GM23338 (cell line): ENCODE data around the gene CLIP2. TPM values are rescaled to one million over a fixed set of nuclear protein-coding genes. Genes with fewer than 3 reads are reported as not detected.

Source experiments
- ATAC-seq: fragments of 200-7000 bp; cut with Tn5 transposase; 3 replicates; pipeline ENCODE4 v1.9.1; 2020
- DNase-seq: peaks from one replicate; pipeline ENCODE4 v3.0.0-alpha.2; 2015; ENCODE audit warnings: low spot score
- H2AFZ ChIP-seq: fragments of 200-600 bp; sonication (generic); 2 replicates; pipeline ENCODE4 v1.8.0; 2016; ENCODE audit warnings: antibody characterized with exemption, mild to moderate bottlenecking, moderate library complexity
- H3F3A ChIP-seq: fragments of 200-600 bp; sonication (generic); replicated peaks from 2 replicates; pipeline ENCODE4 v1.8.0; 2017; ENCODE audit warnings: antibody characterized with exemption, mixed run types, low read depth
- H3K27ac ChIP-seq: fragments of 200-600 bp; sonication (generic); 2 replicates; pipeline ENCODE4 v1.6.1; 2016; ENCODE audit warnings: low read depth
- H3K27me3 ChIP-seq: fragments of 200-600 bp; sonication (generic); 2 replicates; pipeline ENCODE4 v1.8.0; 2016; ENCODE audit warnings: mild to moderate bottlenecking, mixed run types, moderate library complexity; ENCODE audit not compliant: insufficient read depth
- H3K36me3 ChIP-seq: fragments of 200-600 bp; sonication (generic); 2 replicates; pipeline ENCODE4 v1.8.0; 2016; ENCODE audit warnings: mild to moderate bottlenecking; ENCODE audit not compliant: insufficient read depth
- H3K4me1 ChIP-seq: fragments of 200-600 bp; sonication (generic); 2 replicates; pipeline ENCODE4 v1.8.0; 2016; ENCODE audit warnings: mild to moderate bottlenecking, moderate library complexity; ENCODE audit not compliant: insufficient read depth
- H3K4me2 ChIP-seq: fragments of 200-600 bp; sonication (generic); 2 replicates; pipeline ENCODE4 v1.7.1; 2017; ENCODE audit warnings: mixed run types
- H3K4me3 ChIP-seq: fragments of 200-600 bp; sonication (generic); 2 replicates; pipeline ENCODE4 v1.6.1; 2016; ENCODE audit warnings: mixed run types
- H3K79me2 ChIP-seq: fragments of 200-600 bp; sonication (generic); replicated peaks from 2 replicates; pipeline ENCODE4 v1.8.0; 2017; ENCODE audit warnings: mild to moderate bottlenecking; ENCODE audit not compliant: insufficient read depth
- H3K9me2 ChIP-seq: fragments of 200-600 bp; sonication (generic); 2 replicates; pipeline ENCODE4 v1.8.0; 2017; ENCODE audit not compliant: insufficient read depth
- H4K20me1 ChIP-seq: fragments of 200-600 bp; sonication (generic); replicated peaks from 2 replicates; pipeline ENCODE4 v1.8.0; 2017; ENCODE audit warnings: mild to moderate bottlenecking; ENCODE audit not compliant: insufficient read depth
- H3K27ac Mint-ChIP-seq: 2 replicates; pipeline ENCODE4 v1.8.0; 2020; ENCODE audit warnings: inconsistent platforms, mild to moderate bottlenecking, moderate library complexity, mixed read lengths
- H3K27me3 Mint-ChIP-seq: 3 replicates; pipeline ENCODE4 v1.8.0; 2022; ENCODE audit warnings: low read depth, mild to moderate bottlenecking, moderate library complexity, mixed read lengths, inconsistent platforms; ENCODE audit not compliant: insufficient read depth, poor library complexity
- H3K36me3 Mint-ChIP-seq: 3 replicates; pipeline ENCODE4 v1.8.0; 2021; ENCODE audit warnings: low read depth, mild to moderate bottlenecking, inconsistent platforms, moderate library complexity, mixed read lengths
- H3K4me1 Mint-ChIP-seq: 3 replicates; pipeline ENCODE4 v1.8.0; 2020; ENCODE audit warnings: mild to moderate bottlenecking, inconsistent platforms, mixed read lengths
- H3K4me3 Mint-ChIP-seq: 3 replicates; pipeline ENCODE4 v1.8.0; 2021; ENCODE audit warnings: moderate library complexity, mild to moderate bottlenecking, inconsistent platforms, mixed read lengths
- H3K9me3 Mint-ChIP-seq: 3 replicates; pipeline ENCODE4 v1.8.0; 2020; ENCODE audit warnings: moderate library complexity, mild to moderate bottlenecking, inconsistent platforms, mixed read lengths
- CREB1 ChIP-seq: fragments of 250-450 bp; sonication (Bioruptor Pico); IDR thresholded peaks from 2 replicates; pipeline ENCODE4 v1.5.0; 2020; ENCODE audit warnings: low read depth, mild to moderate bottlenecking, moderate library complexity
- EZH2 ChIP-seq: fragments of 200-600 bp; sonication (generic); IDR thresholded peaks from one replicate; pipeline ENCODE4 v1.8.0; 2017; ENCODE audit warnings: antibody characterized with exemption, mild to moderate bottlenecking, low read depth; ENCODE audit not compliant: unreplicated experiment
- EZH2phosphoT487 ChIP-seq: fragments of 200-600 bp; sonication (generic); IDR thresholded peaks from one replicate; pipeline ENCODE4 v1.8.1; 2018; ENCODE audit warnings: antibody characterized with exemption; ENCODE audit not compliant: unreplicated experiment
- JUNB ChIP-seq: IDR thresholded peaks from one replicate; pipeline ENCODE4 v1.6.1; 2016; ENCODE audit warnings: antibody characterized with exemption; ENCODE audit not compliant: unreplicated experiment
- NANOG ChIP-seq: IDR thresholded peaks from 2 replicates; pipeline ENCODE4 v1.6.1; 2016; ENCODE audit warnings: antibody characterized with exemption, borderline replicate concordance
- POLR2AphosphoS5 ChIP-seq: IDR thresholded peaks from 2 replicates; pipeline ENCODE4 v1.6.1; 2016; ENCODE audit warnings: antibody characterized with exemption, low read depth
- STAT1 ChIP-seq: IDR thresholded peaks from one replicate; pipeline ENCODE4 v1.6.1; 2016; ENCODE audit warnings: antibody characterized with exemption; ENCODE audit not compliant: unreplicated experiment
- ZNF114 ChIP-seq: fragments of 250-450 bp; sonication (Bioruptor Pico); IDR thresholded peaks from 2 replicates; pipeline ENCODE4 v1.5.0; 2020; ENCODE audit warnings: mild to moderate bottlenecking, moderate library complexity
- ZNF331 ChIP-seq: fragments of 250-450 bp; sonication (Bioruptor Pico); IDR thresholded peaks from 2 replicates; pipeline ENCODE4 v1.5.0; 2020; ENCODE audit warnings: low read depth, mild to moderate bottlenecking, moderate library complexity
- polyA plus RNA-seq: library from polyadenylated mRNA; unstranded; fragments of >200 nt; fragmentation: Nextera tagmentation; extraction: Ambion mirVana; gene quantifications from 2 replicates; pipeline ENCODE4 v1.2.1, GENCODE V29; 2016
- total RNA-seq: library from RNA; depleted of rRNA; stranded (reverse); fragments of >200 nt; shearing (Covaris generic); gene quantifications from 2 replicates; pipeline ENCODE4 v1.2.3, GENCODE V29; 2014
- TF ChIP-seq, protein P1 (sequence below), 2 experiments: fragments of 200-600 bp in 1 of 2; sonication (generic) in 1 of 2; conservative IDR thresholded peaks; 2 replicates each; pipeline versions ENCODE4 v1.5.1 to v1.6.1; 2016 to 2017; ENCODE audit warnings: antibody characterized with exemption in 2 of 2, low read depth in 2 of 2, mild to moderate bottlenecking in 2 of 2, moderate library complexity in 1 of 2
- TF ChIP-seq, protein P2 (sequence below): fragments of 250-450 bp; sonication (Bioruptor Pico); IDR thresholded peaks from 2 replicates; pipeline ENCODE4 v1.5.0; 2020; ENCODE audit warnings: mild to moderate bottlenecking, moderate library complexity
- TF ChIP-seq, protein P3 (sequence below): IDR thresholded peaks from 2 replicates; pipeline ENCODE4 v1.6.1; 2016; ENCODE audit warnings: antibody characterized with exemption

CLIP2 gene
- total and polyA plus RNA-seq, 2 experiments from 2014 or later = 8.1 to 51.9 TPM

DNA sequence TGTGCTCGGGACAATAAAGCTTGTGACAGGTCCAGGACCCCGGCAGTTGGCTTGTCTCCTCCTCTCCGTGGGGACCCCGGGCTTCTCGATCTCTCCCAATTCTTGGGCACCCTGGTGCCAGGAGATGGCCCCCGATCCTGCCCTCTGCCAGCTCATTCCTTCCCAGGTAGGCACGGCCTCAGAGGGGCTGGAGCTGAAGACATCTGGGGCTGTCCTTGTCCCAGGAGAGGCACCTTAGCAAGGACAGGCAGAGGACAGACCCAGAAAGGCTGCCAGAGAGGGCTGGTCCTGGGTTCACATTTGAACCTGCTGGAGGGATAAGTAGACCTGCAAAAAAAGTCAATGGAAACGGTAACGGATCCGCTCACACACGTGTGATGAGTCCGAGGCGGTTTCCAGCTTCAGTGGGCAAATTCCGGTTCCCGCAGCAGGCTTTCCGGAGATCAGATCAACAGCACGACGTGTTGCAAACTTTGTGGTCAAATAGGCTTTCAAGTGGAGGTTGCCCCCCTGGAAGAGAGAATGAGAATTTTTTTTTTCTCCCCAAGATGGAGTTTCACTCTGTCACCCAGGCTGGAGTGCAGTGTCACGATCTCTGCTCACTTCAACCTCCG is 116.8 kb downstream of the CLIP2 start (continued):
- TF ChIP-seq JUNB (no peak), NANOG (no peak), EZH2 (no peak), ZNF331 (CRISPR knock-in tag) (no peak), EZH2phosphoT487 (no peak), CREB1 (no peak), ZNF114 (CRISPR knock-in tag) (no peak), POLR2AphosphoS5 (no peak; the same call in 1 of the 2 replicates)
- TF ChIP-seq, protein P1, sequence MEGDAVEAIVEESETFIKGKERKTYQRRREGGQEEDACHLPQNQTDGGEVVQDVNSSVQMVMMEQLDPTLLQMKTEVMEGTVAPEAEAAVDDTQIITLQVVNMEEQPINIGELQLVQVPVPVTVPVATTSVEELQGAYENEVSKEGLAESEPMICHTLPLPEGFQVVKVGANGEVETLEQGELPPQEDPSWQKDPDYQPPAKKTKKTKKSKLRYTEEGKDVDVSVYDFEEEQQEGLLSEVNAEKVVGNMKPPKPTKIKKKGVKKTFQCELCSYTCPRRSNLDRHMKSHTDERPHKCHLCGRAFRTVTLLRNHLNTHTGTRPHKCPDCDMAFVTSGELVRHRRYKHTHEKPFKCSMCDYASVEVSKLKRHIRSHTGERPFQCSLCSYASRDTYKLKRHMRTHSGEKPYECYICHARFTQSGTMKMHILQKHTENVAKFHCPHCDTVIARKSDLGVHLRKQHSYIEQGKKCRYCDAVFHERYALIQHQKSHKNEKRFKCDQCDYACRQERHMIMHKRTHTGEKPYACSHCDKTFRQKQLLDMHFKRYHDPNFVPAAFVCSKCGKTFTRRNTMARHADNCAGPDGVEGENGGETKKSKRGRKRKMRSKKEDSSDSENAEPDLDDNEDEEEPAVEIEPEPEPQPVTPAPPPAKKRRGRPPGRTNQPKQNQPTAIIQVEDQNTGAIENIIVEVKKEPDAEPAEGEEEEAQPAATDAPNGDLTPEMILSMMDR (conservative IDR thresholded peaks at IDR 0.05; ENCODE audit: low read depth in 2 of 2) = no peak

DNA sequence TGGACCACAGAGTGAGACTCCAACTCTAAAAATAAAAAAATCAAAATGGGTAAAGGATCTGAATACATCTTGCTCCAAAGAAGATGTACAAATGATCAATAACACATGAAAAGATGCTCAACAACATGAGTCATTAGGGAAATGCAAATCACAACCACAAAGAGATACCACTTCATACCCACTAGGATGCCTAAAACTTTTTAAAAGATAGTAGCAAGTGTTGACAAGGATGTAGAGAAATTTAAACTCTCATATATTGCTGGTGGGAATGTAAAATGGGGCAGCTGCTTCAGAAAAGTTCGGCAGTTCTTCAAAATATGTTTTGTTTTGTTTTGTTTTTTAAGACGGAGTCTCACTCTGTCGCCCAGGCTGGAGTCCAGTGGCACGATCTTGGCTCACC is 118.8 kb downstream of the CLIP2 start:
- no peaks in the 10 kb centered on the region; the same call in 1 of the 2 replicates for H4K20me1 ChIP-seq
- no peak overlapping the region for H3K4me3 ChIP-seq
- peaks cover 10% of the 10 kb centered on the region; the same call in 2 of the 3 replicates for H3K36me3 Mint-ChIP-seq
- H3K9me3 Mint-ChIP-seq = no peaks in the 10 kb centered on the region
- no peak overlapping the region for H3K4me3 Mint-ChIP-seq
- ATAC-seq (no peak), DNase-seq (no peak)
- no peak overlapping the region for H3K27ac Mint-ChIP-seq
- no peaks in the 10 kb centered on the region for H3K27me3 ChIP-seq
- no peaks in the 10 kb centered on the region for H3K4me1 ChIP-seq
- H2AFZ ChIP-seq = no peak overlapping the region
- H3K27ac ChIP-seq = no peak overlapping the region
- H3K27me3 Mint-ChIP-seq = peaks cover 14% of the 10 kb centered on the region
- H3K4me2 ChIP-seq = no peak overlapping the region
- no peaks in the 10 kb centered on the region for H3K36me3 ChIP-seq
- H3K4me1 Mint-ChIP-seq = peaks cover 10% of the 10 kb centered on the region; the same call in 1 of the 3 replicates
- H3F3A ChIP-seq = peaks cover 3% of the 10 kb centered on the region; the same call in 1 of the 2 replicates
- H3K9me2 ChIP-seq = no peaks in the 10 kb centered on the region
- H3K79me2 ChIP-seq = no peaks in the 10 kb centered on the region
- no peak for TF ChIP-seq ZNF114 (CRISPR knock-in tag)
- TF ChIP-seq, protein P1 (conservative IDR thresholded peaks at IDR 0.05; ENCODE audit: low read depth in 2 of 2) = no peak
- no peak for TF ChIP-seq CREB1
- TF ChIP-seq POLR2AphosphoS5 = no peak
- TF ChIP-seq JUNB = no peak
- TF ChIP-seq, protein P2, sequence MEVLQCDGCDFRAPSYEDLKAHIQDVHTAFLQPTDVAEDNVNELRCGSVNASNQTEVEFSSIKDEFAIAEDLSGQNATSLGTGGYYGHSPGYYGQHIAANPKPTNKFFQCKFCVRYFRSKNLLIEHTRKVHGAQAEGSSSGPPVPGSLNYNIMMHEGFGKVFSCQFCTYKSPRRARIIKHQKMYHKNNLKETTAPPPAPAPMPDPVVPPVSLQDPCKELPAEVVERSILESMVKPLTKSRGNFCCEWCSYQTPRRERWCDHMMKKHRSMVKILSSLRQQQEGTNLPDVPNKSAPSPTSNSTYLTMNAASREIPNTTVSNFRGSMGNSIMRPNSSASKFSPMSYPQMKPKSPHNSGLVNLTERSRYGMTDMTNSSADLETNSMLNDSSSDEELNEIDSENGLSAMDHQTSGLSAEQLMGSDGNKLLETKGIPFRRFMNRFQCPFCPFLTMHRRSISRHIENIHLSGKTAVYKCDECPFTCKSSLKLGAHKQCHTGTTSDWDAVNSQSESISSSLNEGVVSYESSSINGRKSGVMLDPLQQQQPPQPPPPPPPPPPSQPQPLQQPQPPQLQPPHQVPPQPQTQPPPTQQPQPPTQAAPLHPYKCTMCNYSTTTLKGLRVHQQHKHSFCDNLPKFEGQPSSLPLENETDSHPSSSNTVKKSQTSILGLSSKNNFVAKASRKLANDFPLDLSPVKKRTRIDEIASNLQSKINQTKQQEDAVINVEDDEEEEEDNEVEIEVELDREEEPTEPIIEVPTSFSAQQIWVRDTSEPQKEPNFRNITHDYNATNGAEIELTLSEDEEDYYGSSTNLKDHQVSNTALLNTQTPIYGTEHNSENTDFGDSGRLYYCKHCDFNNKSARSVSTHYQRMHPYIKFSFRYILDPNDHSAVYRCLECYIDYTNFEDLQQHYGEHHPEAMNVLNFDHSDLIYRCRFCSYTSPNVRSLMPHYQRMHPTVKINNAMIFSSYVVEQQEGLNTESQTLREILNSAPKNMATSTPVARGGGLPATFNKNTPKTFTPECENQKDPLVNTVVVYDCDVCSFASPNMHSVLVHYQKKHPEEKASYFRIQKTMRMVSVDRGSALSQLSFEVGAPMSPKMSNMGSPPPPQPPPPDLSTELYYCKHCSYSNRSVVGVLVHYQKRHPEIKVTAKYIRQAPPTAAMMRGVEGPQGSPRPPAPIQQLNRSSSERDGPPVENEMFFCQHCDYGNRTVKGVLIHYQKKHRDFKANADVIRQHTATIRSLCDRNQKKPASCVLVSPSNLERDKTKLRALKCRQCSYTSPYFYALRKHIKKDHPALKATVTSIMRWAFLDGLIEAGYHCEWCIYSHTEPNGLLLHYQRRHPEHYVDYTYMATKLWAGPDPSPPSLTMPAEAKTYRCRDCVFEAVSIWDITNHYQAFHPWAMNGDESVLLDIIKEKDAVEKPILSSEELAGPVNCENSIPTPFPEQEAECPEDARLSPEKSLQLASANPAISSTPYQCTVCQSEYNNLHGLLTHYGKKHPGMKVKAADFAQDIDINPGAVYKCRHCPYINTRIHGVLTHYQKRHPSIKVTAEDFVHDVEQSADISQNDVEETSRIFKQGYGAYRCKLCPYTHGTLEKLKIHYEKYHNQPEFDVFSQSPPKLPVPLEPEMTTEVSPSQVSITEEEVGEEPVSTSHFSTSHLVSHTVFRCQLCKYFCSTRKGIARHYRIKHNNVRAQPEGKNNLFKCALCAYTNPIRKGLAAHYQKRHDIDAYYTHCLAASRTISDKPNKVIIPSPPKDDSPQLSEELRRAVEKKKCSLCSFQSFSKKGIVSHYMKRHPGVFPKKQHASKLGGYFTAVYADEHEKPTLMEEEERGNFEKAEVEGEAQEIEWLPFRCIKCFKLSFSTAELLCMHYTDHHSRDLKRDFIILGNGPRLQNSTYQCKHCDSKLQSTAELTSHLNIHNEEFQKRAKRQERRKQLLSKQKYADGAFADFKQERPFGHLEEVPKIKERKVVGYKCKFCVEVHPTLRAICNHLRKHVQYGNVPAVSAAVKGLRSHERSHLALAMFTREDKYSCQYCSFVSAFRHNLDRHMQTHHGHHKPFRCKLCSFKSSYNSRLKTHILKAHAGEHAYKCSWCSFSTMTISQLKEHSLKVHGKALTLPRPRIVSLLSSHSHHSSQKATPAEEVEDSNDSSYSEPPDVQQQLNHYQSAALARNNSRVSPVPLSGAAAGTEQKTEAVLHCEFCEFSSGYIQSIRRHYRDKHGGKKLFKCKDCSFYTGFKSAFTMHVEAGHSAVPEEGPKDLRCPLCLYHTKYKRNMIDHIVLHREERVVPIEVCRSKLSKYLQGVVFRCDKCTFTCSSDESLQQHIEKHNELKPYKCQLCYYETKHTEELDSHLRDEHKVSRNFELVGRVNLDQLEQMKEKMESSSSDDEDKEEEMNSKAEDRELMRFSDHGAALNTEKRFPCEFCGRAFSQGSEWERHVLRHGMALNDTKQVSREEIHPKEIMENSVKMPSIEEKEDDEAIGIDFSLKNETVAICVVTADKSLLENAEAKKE (CRISPR knock-in tag) = no peak
- TF ChIP-seq ZNF331 (CRISPR knock-in tag) = no peak
- TF ChIP-seq, protein P3, sequence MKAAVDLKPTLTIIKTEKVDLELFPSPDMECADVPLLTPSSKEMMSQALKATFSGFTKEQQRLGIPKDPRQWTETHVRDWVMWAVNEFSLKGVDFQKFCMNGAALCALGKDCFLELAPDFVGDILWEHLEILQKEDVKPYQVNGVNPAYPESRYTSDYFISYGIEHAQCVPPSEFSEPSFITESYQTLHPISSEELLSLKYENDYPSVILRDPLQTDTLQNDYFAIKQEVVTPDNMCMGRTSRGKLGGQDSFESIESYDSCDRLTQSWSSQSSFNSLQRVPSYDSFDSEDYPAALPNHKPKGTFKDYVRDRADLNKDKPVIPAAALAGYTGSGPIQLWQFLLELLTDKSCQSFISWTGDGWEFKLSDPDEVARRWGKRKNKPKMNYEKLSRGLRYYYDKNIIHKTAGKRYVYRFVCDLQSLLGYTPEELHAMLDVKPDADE = no peak
- no peak for TF ChIP-seq EZH2
- TF ChIP-seq EZH2phosphoT487 = no peak
- no peak for TF ChIP-seq STAT1
